Loucy (cell line): ENCODE measurements around the gene RNF166.

Source experiments
- H2AFZ ChIP-seq: fragments of 200-600 bp; sonication (generic); 2 replicates; pipeline ENCODE4 v1.6.0; 2016; ENCODE audit warnings: antibody characterized with exemption, mild to moderate bottlenecking, low read length, moderate library complexity
- H3F3A ChIP-seq: fragments of 200-600 bp; 2 replicates; pipeline ENCODE4 v1.6.0; 2016; ENCODE audit warnings: antibody characterized with exemption, low read depth, mild to moderate bottlenecking
- H3K27me3 ChIP-seq: fragments of 200-600 bp; sonication (generic); 2 replicates; pipeline ENCODE4 v1.6.1; 2014; ENCODE audit warnings: low read length, mild to moderate bottlenecking; ENCODE audit not compliant: insufficient read depth, poor library complexity, severe bottlenecking
- H3K36me3 ChIP-seq: fragments of 200-600 bp; sonication (generic); 2 replicates; pipeline ENCODE4 v1.6.1; 2016; ENCODE audit warnings: low read length; ENCODE audit not compliant: insufficient read depth
- H3K4me1 ChIP-seq: fragments of 200-600 bp; sonication (generic); 2 replicates; pipeline ENCODE4 v1.5.1; 2014; ENCODE audit warnings: low read length, mild to moderate bottlenecking; ENCODE audit not compliant: insufficient read depth, poor library complexity, severe bottlenecking
- H3K4me2 ChIP-seq: fragments of 200-600 bp; sonication (generic); 2 replicates; pipeline ENCODE4 v1.6.0; 2014; ENCODE audit warnings: antibody characterized with exemption, low read length, low read depth, mild to moderate bottlenecking; ENCODE audit not compliant: poor library complexity, severe bottlenecking
- H3K4me3 ChIP-seq: fragments of 200-600 bp; sonication (generic); 2 replicates; pipeline ENCODE4 v1.5.1; 2014; ENCODE audit warnings: low read length, mild to moderate bottlenecking, mixed read lengths; ENCODE audit not compliant: poor library complexity, severe bottlenecking
- H3K79me2 ChIP-seq: fragments of 200-600 bp; sonication (generic); 2 replicates; pipeline ENCODE4 v1.6.1; 2014; ENCODE audit warnings: low read length; ENCODE audit not compliant: insufficient read depth
- H3K9ac ChIP-seq: fragments of 200-600 bp; sonication (generic); 2 replicates; pipeline ENCODE4 v1.6.0; 2014; ENCODE audit warnings: mild to moderate bottlenecking, low read depth, low read length, moderate library complexity; ENCODE audit not compliant: poor library complexity, severe bottlenecking
- H3K9me2 ChIP-seq: fragments of 200-600 bp; sonication (generic); replicated peaks from 2 replicates; pipeline ENCODE4 v1.6.1; 2016; ENCODE audit warnings: low read depth, low read length, mixed read lengths
- H3K9me3 ChIP-seq: fragments of 200-600 bp; sonication (generic); 2 replicates; pipeline ENCODE4 v1.6.1; 2014; ENCODE audit warnings: mild to moderate bottlenecking, antibody characterized with exemption, low read length, low read depth; ENCODE audit not compliant: insufficient read depth
- H4K20me1 ChIP-seq: fragments of 200-600 bp; sonication (generic); 2 replicates; pipeline ENCODE4 v1.6.0; 2014; ENCODE audit warnings: antibody characterized with exemption, low read length, mild to moderate bottlenecking; ENCODE audit not compliant: insufficient read depth, poor library complexity, severe bottlenecking
- EZH2phosphoT487 ChIP-seq: fragments of 200-600 bp; IDR thresholded peaks from 2 replicates; pipeline ENCODE4 v1.6.1; 2018; ENCODE audit warnings: antibody characterized with exemption, mild to moderate bottlenecking, moderate library complexity, borderline replicate concordance
- TF ChIP-seq, protein P1 (sequence below): fragments of 200-600 bp; sonication (generic); conservative IDR thresholded peaks from 2 replicates; pipeline ENCODE4 v1.5.1; 2014; ENCODE audit warnings: mild to moderate bottlenecking, antibody characterized with exemption, low read length

Gene RNF166

DNA sequence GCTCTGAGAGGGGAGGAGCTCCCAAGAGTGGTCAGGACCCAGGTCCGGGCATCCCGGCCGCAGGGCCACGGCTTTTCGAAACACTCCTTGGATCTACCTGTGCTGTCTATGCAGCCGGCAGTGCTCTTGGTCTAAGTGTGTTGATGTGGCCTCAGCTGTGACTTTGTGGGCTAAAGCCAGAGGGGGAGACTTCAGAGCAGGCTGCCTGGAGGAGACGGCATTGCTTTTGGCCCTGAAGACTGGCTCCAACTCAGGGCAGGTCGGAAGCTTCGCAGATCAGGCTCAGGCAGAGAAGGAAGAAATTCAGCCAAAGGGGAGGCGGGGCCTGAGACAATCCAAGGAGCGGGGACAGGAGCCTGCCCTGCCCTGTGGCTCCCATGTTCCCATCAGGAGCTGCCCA lies 47.4 kb upstream of the RNF166 start:
- H3K79me2 ChIP-seq: peaks cover 35% of the 10 kb centered on the region; the same call in 1 of the 2 replicates

DNA sequence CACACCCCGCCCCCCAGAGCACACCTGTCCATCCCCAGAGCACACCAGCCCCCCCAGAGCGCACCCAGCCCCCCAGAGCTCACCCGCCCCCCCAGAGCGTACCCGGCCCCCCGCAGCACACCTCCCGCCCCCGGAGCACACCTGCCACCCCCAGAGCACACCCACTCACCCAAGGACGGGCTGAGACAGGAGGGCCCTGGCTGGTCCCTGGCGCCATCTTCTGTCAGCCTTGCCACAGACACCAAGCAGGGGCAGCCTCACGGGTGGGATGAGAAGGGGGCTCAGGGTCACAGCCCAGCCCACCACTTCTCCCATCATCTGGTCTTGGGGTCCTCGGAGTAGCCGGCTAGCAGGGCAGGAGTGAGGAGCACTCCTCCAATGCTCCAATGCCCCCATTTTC lies 47.0 kb upstream of the RNF166 start:
- no peaks in the 10 kb centered on the region for H3K27me3 ChIP-seq
- no peaks in the 10 kb centered on the region; the same call in 1 of the 2 replicates for H3K36me3 ChIP-seq
- H3K4me2 ChIP-seq: no peak overlapping the region
- no peak overlapping the region for H2AFZ ChIP-seq
- no peaks in the 10 kb centered on the region for H3K9me2 ChIP-seq
- H3K9ac ChIP-seq: no peak overlapping the region
- H3K9me3 ChIP-seq: no peaks in the 10 kb centered on the region
- no peak overlapping the region for H3K4me3 ChIP-seq
- TF ChIP-seq, protein P1, sequence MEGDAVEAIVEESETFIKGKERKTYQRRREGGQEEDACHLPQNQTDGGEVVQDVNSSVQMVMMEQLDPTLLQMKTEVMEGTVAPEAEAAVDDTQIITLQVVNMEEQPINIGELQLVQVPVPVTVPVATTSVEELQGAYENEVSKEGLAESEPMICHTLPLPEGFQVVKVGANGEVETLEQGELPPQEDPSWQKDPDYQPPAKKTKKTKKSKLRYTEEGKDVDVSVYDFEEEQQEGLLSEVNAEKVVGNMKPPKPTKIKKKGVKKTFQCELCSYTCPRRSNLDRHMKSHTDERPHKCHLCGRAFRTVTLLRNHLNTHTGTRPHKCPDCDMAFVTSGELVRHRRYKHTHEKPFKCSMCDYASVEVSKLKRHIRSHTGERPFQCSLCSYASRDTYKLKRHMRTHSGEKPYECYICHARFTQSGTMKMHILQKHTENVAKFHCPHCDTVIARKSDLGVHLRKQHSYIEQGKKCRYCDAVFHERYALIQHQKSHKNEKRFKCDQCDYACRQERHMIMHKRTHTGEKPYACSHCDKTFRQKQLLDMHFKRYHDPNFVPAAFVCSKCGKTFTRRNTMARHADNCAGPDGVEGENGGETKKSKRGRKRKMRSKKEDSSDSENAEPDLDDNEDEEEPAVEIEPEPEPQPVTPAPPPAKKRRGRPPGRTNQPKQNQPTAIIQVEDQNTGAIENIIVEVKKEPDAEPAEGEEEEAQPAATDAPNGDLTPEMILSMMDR: no peak
- TF ChIP-seq EZH2phosphoT487: no peak
- H3F3A ChIP-seq: no peaks in the 10 kb centered on the region
- peaks cover 31% of the 10 kb centered on the region; the same call in 1 of the 2 replicates for H3K79me2 ChIP-seq
- H4K20me1 ChIP-seq: peaks cover 6% of the 10 kb centered on the region
- no peaks in the 10 kb centered on the region for H3K4me1 ChIP-seq

More for the DNA sequence above, 47.4 kb upstream of the RNF166 start:
- Histone ChIP-seq H3K9me2 (no peaks in the 10 kb centered on the region), H3K9ac (no peak overlapping the region), H3K9me3 (no peaks in the 10 kb centered on the region), H3K27me3 (no peaks in the 10 kb centered on the region), H3K4me2 (no peak overlapping the region), H3K36me3 (no peaks in the 10 kb centered on the region; the same call in 1 of the 2 replicates), H4K20me1 (peaks cover 9% of the 10 kb centered on the region), H3F3A (no peaks in the 10 kb centered on the region), H3K4me3 (no peak overlapping the region), H2AFZ (no peak overlapping the region), H3K4me1 (no peaks in the 10 kb centered on the region)
- TF ChIP-seq, protein P1: no peak
- no peak for TF ChIP-seq EZH2phosphoT487

DNA sequence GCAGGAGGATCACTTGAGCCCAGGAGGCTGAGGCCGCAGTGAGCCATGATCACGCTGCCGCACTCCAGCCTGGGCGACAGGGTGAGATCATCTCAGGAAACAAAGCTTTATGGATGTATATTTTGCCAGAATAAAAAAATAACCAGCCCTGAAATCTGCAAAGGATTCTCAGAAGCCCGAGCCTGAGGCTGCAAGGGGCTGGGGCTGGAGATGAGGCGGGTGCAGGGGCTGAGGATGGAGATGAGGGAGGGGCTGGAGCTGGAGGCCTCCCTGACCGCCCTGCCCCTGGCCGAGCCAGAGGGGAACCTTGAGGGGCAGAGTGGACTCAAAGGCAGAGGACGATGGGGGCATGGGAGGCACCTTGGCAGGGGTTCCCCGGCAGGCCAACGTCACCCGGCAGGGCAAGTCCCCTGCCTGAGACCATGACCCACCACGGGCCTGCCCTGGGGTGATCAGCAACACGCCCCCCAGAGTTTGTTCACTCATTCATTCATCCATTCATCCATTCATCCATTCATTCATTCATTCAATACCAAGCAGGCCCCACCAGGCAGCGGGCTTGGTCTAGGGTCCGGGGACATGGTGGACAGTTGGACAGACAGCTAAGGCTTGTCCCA lies 46.3 kb upstream of the RNF166 start:
- no peaks in the 10 kb centered on the region for H3K9me3 ChIP-seq
- peaks cover 5% of the 10 kb centered on the region for H4K20me1 ChIP-seq
- no peaks in the 10 kb centered on the region for H3K27me3 ChIP-seq
- H3K9me2 ChIP-seq: no peaks in the 10 kb centered on the region
- no peak overlapping the region for H3K9ac ChIP-seq
- H3K79me2 ChIP-seq: peaks cover 30% of the 10 kb centered on the region; the same call in 1 of the 2 replicates
- H2AFZ ChIP-seq: no peak overlapping the region
- no peaks in the 10 kb centered on the region; the same call in 1 of the 2 replicates for H3K36me3 ChIP-seq
- no peak overlapping the region for H3K4me3 ChIP-seq
- no peak for TF ChIP-seq EZH2phosphoT487
- TF ChIP-seq, protein P1: no peak
- no peak overlapping the region for H3K4me2 ChIP-seq
- H3K4me1 ChIP-seq: no peaks in the 10 kb centered on the region
- no peaks in the 10 kb centered on the region for H3F3A ChIP-seq
